ENCODE results near the gene DNM2. TPM values are rescaled to one million over a fixed set of nuclear protein-coding genes. Genes with fewer than 3 reads are reported as not detected.

DNM2 gene
- total and polyA plus RNA-seq, 9 of the 15 experiments (the other 6 are each of a cell fraction or from before 2014, with no cell fraction given): 2.2 to 161 (median 72.6) TPM

DNA sequence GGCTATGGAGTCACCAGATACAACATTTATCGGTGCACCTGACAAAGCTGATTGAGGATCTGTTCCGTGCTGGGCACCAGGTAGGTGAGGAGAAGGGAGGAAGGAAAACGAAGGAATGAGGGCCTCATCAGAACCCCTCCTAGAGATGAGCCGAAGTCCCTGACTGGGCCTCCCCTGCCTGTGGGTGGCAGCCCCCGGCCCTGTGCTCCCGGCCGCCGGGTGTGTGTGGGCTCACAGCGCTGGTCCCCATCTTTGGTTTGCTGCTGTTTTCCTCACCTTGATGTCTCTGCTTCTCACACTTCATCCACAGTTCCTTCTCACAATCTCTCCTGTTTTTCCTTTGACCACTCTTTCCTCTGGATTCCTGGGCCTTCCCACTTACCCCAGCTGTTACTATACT lies 85.4 kb downstream of the DNM2 start:
- no peaks in the 10 kb centered on the region for H3K9me1 ChIP-seq (ENCODE audit: control insufficient read depth, insufficient read depth, low read length)
- no peak overlapping the region for H3K27ac ChIP-seq (ENCODE audit: extremely low read depth, low read depth, low read length)
- no peak overlapping the region for H2AFZ ChIP-seq (ENCODE audit: low read depth, low read length)
- peaks cover 66% of the 10 kb centered on the region for H3K36me3 ChIP-seq (ENCODE audit: control insufficient read depth, insufficient read depth, low read length)
- H3K9me3 ChIP-seq (replicated peaks; ENCODE audit: control insufficient read depth, insufficient read depth, low read depth, low read length): no peaks in the 10 kb centered on the region
- intact Hi-C loops (cut with micrococcal nuclease): no loop called here
- H3K4me1 ChIP-seq (replicated peaks in 1 of 2; ENCODE audit: control insufficient read depth in 2 of 2, insufficient read depth in 2 of 2, low read length in 2 of 2): peaks cover 0 to 2% of the 10 kb centered on the region in 2 experiments; a peak in 1 of 5 replicates
- no peaks in the 10 kb centered on the region for H3K79me2 ChIP-seq (ENCODE audit: control insufficient read depth, insufficient read depth, low read length)
- WGBS (ENCODE audit: insufficient coverage, low coverage, missing lambda C conversion rate): 98% methylated on average over 7 of the region's 9 CpGs
- H3K27me3 ChIP-seq (ENCODE audit: control insufficient read depth in 2 of 2, insufficient read depth in 2 of 2, low read length in 2 of 2): no peaks in the 10 kb centered on the region
- ChIA-PET POLR2A (interaction anchor here (0.6 kb wide), 2 partner anchors 91 to 507 kb away, joined by 3 read pairs; no protein-coding TSS in a partner anchor), CTCF (ENCODE audit: low intra/inter-chr PET ratio) (no interaction called here)
- FAIRE-seq (no peak), DNase-seq (ENCODE audit: extremely low read depth in 1 of 4, low spot score in 3 of 4) (no peak), ATAC-seq (no peak)
- H3K4me2 ChIP-seq (ENCODE audit: insufficient read depth, low read length): no peak overlapping the region
- H4K20me1 ChIP-seq (replicated peaks; ENCODE audit: control insufficient read depth, insufficient read depth, low read length): no peaks in the 10 kb centered on the region
- H3K4me3 ChIP-seq: no peak overlapping the region
- BruUV-seq (replicated peaks): no TSS peak
- in situ Hi-C loops (cut with MboI): no loop called here
- no peak overlapping the region for H3K9ac ChIP-seq (ENCODE audit: insufficient read depth in 1 of 2, low read depth in 2 of 2, low read length in 2 of 2)
- TF ChIP-seq KLF10 (CRISPR knock-in tag; IDR thresholded peaks at IDR 0.05) (no peak), FOSL1 (tag; conservative IDR thresholded peaks at IDR 0.05) (no peak), NR2F6 (CRISPR knock-in tag; IDR thresholded peaks at IDR 0.05) (no peak), ZNF707 (CRISPR knock-in tag; conservative IDR thresholded peaks at IDR 0.05) (no peak), SMAD3 (CRISPR knock-in tag; conservative IDR thresholded peaks at IDR 0.05) (no peak), SMAD1 (IDR thresholded peaks at IDR 0.05; ENCODE audit: low read depth, low read length, partially characterized antibody) (no peak), MAFF (IDR thresholded peaks at IDR 0.05; ENCODE audit: low read length) (no peak), ZNF644 (tag; IDR thresholded peaks at IDR 0.05; ENCODE audit: low read depth) (no peak)
- TF ChIP-seq, protein P1, sequence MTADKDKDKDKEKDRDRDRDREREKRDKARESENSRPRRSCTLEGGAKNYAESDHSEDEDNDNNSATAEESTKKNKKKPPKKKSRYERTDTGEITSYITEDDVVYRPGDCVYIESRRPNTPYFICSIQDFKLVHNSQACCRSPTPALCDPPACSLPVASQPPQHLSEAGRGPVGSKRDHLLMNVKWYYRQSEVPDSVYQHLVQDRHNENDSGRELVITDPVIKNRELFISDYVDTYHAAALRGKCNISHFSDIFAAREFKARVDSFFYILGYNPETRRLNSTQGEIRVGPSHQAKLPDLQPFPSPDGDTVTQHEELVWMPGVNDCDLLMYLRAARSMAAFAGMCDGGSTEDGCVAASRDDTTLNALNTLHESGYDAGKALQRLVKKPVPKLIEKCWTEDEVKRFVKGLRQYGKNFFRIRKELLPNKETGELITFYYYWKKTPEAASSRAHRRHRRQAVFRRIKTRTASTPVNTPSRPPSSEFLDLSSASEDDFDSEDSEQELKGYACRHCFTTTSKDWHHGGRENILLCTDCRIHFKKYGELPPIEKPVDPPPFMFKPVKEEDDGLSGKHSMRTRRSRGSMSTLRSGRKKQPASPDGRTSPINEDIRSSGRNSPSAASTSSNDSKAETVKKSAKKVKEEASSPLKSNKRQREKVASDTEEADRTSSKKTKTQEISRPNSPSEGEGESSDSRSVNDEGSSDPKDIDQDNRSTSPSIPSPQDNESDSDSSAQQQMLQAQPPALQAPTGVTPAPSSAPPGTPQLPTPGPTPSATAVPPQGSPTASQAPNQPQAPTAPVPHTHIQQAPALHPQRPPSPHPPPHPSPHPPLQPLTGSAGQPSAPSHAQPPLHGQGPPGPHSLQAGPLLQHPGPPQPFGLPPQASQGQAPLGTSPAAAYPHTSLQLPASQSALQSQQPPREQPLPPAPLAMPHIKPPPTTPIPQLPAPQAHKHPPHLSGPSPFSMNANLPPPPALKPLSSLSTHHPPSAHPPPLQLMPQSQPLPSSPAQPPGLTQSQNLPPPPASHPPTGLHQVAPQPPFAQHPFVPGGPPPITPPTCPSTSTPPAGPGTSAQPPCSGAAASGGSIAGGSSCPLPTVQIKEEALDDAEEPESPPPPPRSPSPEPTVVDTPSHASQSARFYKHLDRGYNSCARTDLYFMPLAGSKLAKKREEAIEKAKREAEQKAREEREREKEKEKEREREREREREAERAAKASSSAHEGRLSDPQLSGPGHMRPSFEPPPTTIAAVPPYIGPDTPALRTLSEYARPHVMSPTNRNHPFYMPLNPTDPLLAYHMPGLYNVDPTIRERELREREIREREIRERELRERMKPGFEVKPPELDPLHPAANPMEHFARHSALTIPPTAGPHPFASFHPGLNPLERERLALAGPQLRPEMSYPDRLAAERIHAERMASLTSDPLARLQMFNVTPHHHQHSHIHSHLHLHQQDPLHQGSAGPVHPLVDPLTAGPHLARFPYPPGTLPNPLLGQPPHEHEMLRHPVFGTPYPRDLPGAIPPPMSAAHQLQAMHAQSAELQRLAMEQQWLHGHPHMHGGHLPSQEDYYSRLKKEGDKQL (CRISPR knock-in tag; IDR thresholded peaks at IDR 0.05; ENCODE audit: borderline replicate concordance): no peak
- TF ChIP-seq, protein P2, sequence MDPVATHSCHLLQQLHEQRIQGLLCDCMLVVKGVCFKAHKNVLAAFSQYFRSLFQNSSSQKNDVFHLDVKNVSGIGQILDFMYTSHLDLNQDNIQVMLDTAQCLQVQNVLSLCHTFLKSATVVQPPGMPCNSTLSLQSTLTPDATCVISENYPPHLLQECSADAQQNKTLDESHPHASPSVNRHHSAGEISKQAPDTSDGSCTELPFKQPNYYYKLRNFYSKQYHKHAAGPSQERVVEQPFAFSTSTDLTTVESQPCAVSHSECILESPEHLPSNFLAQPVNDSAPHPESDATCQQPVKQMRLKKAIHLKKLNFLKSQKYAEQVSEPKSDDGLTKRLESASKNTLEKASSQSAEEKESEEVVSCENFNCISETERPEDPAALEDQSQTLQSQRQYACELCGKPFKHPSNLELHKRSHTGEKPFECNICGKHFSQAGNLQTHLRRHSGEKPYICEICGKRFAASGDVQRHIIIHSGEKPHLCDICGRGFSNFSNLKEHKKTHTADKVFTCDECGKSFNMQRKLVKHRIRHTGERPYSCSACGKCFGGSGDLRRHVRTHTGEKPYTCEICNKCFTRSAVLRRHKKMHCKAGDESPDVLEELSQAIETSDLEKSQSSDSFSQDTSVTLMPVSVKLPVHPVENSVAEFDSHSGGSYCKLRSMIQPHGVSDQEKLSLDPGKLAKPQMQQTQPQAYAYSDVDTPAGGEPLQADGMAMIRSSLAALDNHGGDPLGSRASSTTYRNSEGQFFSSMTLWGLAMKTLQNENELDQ (CRISPR knock-in tag; IDR thresholded peaks at IDR 0.05; ENCODE audit: borderline replicate concordance): no peak
- TF ChIP-seq, protein P3, sequence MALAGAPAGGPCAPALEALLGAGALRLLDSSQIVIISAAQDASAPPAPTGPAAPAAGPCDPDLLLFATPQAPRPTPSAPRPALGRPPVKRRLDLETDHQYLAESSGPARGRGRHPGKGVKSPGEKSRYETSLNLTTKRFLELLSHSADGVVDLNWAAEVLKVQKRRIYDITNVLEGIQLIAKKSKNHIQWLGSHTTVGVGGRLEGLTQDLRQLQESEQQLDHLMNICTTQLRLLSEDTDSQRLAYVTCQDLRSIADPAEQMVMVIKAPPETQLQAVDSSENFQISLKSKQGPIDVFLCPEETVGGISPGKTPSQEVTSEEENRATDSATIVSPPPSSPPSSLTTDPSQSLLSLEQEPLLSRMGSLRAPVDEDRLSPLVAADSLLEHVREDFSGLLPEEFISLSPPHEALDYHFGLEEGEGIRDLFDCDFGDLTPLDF (CRISPR knock-in tag; IDR thresholded peaks at IDR 0.05): no peak
